Endothelial cell (in vitro differentiated cells): ENCODE measurements around the gene CENPB. TPM values are rescaled to one million over a fixed set of nuclear protein-coding genes. Genes with fewer than 3 reads are reported as not detected.

ENCODE experiments used
- DNase-seq: peaks from one replicate; pipeline ENCODE4 v3.0.0; 2021; ENCODE audit warnings: low spot score
- H3K27ac Mint-ChIP-seq: one replicate; pipeline ENCODE4 v1.8.0; 2021; ENCODE audit warnings: mixed read lengths, inconsistent platforms; ENCODE audit not compliant: unreplicated experiment
- H3K27me3 Mint-ChIP-seq: one replicate; pipeline ENCODE4 v1.8.0; 2021; ENCODE audit warnings: mild to moderate bottlenecking, moderate library complexity, mixed read lengths, inconsistent platforms; ENCODE audit not compliant: unreplicated experiment
- H3K36me3 Mint-ChIP-seq: one replicate; pipeline ENCODE4 v1.8.0; 2021; ENCODE audit warnings: mild to moderate bottlenecking, low read depth, mixed read lengths, inconsistent platforms; ENCODE audit not compliant: unreplicated experiment
- H3K4me1 Mint-ChIP-seq: one replicate; pipeline ENCODE4 v1.8.0; 2021; ENCODE audit warnings: mild to moderate bottlenecking, mixed read lengths, inconsistent platforms; ENCODE audit not compliant: unreplicated experiment
- H3K4me3 Mint-ChIP-seq: one replicate; pipeline ENCODE4 v1.8.0; 2021; ENCODE audit warnings: mild to moderate bottlenecking, mixed read lengths, inconsistent platforms; ENCODE audit not compliant: unreplicated experiment
- H3K9me3 Mint-ChIP-seq: one replicate; pipeline ENCODE4 v1.8.0; 2021; ENCODE audit warnings: mixed read lengths, inconsistent platforms; ENCODE audit not compliant: unreplicated experiment
- CTCF ChIP-seq: fragments of 200-600 bp; sonication (generic); IDR thresholded peaks from one replicate; pipeline ENCODE4 v1.5.0; 2021; ENCODE audit warnings: antibody characterized with exemption; ENCODE audit not compliant: unreplicated experiment
- total RNA-seq: library from RNA; stranded (reverse); fragmentation: NEBNext Ultra II Directional; extraction: Animal tissue kit (Norgen Biotek cat#: 25700); gene quantifications from one replicate; pipeline ENCODE4 v1.2.1, GENCODE V29; 2021; ENCODE audit not compliant: unreplicated experiment

Gene CENPB
- total RNA-seq, 1 donor from 2014 or later, result 57.9 TPM

- no peak for TF ChIP-seq CTCF
- H3K9me3 Mint-ChIP-seq, result no peaks in the 10 kb centered on the region
- no peak overlapping the region for H3K27ac Mint-ChIP-seq
- H3K36me3 Mint-ChIP-seq, result peaks cover 4% of the 10 kb centered on the region
- H3K27me3 Mint-ChIP-seq, result peaks cover 8% of the 10 kb centered on the region
- peak overlapping the region; percentile 80 for H3K4me3 Mint-ChIP-seq
- H3K4me1 Mint-ChIP-seq, result peaks cover 14% of the 10 kb centered on the region
- DNase-seq, result peak; percentile 80
These were observed 41.5 kb downstream of the CENPB start for GRCh38 chr20:3744806-3745685.

GRCh38 chr20:3744037-3744436 lies 42.5 kb downstream of the CENPB start:
- Mint-ChIP-seq H3K27ac (no peak overlapping the region), H3K9me3 (no peaks in the 10 kb centered on the region), H3K36me3 (peaks cover 4% of the 10 kb centered on the region), H3K27me3 (peaks cover 8% of the 10 kb centered on the region), H3K4me3 (peak overlapping the region; percentile 73), H3K4me1 (peaks cover 22% of the 10 kb centered on the region)
- DNase-seq, result no peak
- TF ChIP-seq CTCF, result no peak

GRCh38 chr20:3743251-3743650 lies 43.3 kb downstream of the CENPB start:
- Mint-ChIP-seq H3K36me3 (peaks cover 6% of the 10 kb centered on the region), H3K4me1 (peaks cover 30% of the 10 kb centered on the region), H3K4me3 (no peak overlapping the region), H3K9me3 (no peaks in the 10 kb centered on the region), H3K27ac (no peak overlapping the region), H3K27me3 (peaks cover 8% of the 10 kb centered on the region)
- no peak for TF ChIP-seq CTCF
- DNase-seq, result no peak

DNA sequence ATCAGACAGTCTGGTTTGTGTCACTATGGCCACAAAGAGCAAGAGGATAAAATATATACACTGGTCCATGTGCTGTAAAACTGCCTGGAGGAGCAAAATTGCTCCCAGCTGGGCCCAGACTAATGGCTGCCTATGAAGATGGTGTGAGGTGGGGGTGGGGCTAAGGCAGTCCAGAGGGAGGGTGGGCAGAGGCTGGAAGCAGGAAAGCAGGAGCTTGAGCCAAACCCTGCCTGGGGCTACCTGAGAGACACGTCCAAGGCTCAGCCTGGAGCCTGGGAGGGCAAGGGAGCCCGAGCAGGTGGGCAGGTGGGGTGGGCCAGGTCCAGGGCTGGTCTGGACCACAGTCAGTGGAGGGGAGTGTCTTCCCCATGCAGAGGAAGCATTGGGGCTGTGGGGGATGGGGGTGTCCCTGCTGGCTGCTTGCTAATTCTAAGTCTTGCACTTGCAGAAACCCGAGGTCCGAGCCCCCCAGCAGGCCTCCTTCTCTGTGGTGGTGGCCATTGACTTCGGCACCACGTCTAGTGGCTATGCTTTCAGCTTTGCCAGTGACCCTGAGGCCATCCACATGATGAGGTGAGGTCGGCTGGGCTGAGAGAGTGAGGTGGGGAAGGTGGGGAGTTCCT lies 44.6 kb downstream of the CENPB start:
- H3K27me3 Mint-ChIP-seq, result peaks cover 4% of the 10 kb centered on the region
- peaks cover 35% of the 10 kb centered on the region for H3K4me1 Mint-ChIP-seq
- no peak for DNase-seq
- H3K9me3 Mint-ChIP-seq, result no peaks in the 10 kb centered on the region
- H3K27ac Mint-ChIP-seq, result no peak overlapping the region
- no peak overlapping the region for H3K4me3 Mint-ChIP-seq
- H3K36me3 Mint-ChIP-seq, result peaks cover 8% of the 10 kb centered on the region
- TF ChIP-seq CTCF, result no peak
